ENCODE data around the gene SESN3. TPM values are rescaled to one million over a fixed set of nuclear protein-coding genes. Genes with fewer than 3 reads are reported as not detected.
A peak's percentile ranks its signal among the peaks of the same experiment; 100 is the strongest.
"Not testable (repeated sequence)": the region's sequence is repeated elsewhere in the genome, so short reads cannot be mapped to it uniquely, and the experiment has no call there.

Gene SESN3
- total RNA-seq, 1 experiment from 2014 or later = 2.1 TPM

DNA sequence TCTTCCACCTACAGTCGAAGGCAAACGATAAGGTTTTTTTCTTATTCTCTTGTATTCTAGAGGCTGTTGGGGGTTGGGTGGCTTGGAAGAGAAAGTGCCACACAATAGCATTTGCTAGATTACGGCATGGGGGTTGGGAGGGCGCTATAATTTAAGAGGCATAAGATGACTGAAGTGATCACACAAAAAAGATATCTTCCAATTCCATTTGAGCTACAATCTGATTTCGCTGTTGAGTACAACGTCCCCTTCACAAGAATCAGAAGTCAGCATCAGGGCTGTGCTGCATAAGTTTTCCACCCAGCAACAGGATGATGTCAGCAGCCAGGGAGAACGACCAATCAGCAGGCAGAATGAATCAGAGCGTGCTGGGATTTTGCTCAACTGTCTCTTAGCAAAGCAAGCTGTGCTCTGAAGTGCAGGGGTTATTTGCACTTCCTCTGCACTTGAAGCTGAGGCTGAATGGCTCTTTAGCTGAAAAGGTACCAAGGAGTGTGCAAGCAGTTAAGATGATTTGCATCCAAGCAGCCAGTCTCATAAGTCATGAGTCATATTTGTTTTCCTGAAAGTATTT, 23.2 kb upstream of the SESN3 start:
- peak; percentile 73 for DNase-seq (ENCODE audit: low read depth)
- in situ Hi-C loops (cut with HindIII; ENCODE audit: low pct_unique_long_range_greater_than_20kb, low sequenced_read_pairs) = no loop called here

- no peak for DNase-seq (ENCODE audit: low read depth)
- in situ Hi-C loops (cut with HindIII; ENCODE audit: low pct_unique_long_range_greater_than_20kb, low sequenced_read_pairs) = no loop called here
These were observed 22.1 kb upstream of the SESN3 start for GRCh38 chr11:95253141-95253540.

DNA sequence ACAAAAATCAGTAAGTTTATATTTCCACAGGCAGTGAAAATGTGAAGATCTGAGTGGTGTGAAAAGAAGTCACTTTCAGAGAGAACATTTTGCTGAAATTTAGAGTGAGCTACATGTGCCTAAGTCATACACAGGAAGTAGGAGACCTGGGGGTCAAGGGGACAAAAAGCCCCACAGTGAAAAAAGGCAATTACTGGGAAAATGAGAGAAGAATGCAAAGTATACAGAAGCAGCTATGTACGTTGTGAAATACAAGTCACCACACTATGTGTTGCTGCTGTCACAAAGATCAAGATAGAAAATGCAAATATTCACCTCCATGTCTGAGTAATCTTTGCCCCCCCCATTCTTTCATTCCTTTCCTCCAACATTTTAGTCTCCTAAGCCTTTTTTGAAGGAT, 21.6 kb upstream of the SESN3 start:
- DNase-seq (ENCODE audit: low read depth) = no peak
- in situ Hi-C loops (cut with HindIII; ENCODE audit: low pct_unique_long_range_greater_than_20kb, low sequenced_read_pairs) = no loop called here

GRCh38 chr11:95251896-95252295, 20.9 kb upstream of the SESN3 start:
- in situ Hi-C loops (cut with HindIII; ENCODE audit: low pct_unique_long_range_greater_than_20kb, low sequenced_read_pairs); DNase-seq (ENCODE audit: low read depth): not testable (repeated sequence)

DNA sequence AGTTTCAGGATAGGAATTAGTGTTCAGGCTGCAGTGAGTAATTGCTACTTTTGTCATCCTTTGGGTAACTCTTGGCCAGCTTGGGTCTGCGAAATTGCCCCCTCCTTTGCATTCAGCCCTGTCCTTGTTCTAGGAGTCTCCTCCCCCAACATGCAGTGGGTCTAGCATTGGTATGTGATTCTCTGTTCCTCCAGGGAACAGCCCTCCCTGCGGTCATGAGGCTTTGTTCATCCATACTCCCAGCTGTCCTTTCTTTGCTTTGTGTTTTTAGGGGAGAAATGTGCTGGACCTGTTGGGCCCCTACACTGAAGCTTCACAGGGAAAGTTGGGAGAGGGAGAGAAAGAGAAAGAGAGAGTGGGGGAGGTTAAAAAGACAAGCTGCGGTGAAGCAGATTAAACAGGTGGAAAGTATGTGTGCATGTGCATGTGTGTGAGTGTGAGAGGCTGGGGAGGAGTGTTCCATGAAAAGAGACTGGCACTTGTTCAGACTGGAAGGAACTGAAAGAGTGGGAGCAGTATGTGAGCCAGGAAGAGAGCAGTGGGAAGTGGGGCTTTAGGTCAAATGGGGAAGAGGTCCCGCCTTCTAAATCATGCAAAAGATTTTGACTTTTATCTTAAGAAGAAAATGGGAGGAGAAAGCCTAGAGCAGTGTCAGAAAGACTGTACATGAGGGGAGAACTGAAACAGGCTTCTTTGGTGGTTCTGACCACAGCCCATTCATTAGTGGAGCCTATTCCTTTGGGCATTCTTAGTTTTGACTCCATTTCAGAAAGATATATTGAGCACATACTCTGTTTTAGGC, 17.9 kb upstream of the SESN3 start:
- DNase-seq (ENCODE audit: low read depth) = no peak
- in situ Hi-C loops (cut with HindIII; ENCODE audit: low pct_unique_long_range_greater_than_20kb, low sequenced_read_pairs) = no loop called here

- in situ Hi-C loops (cut with HindIII; ENCODE audit: low pct_unique_long_range_greater_than_20kb, low sequenced_read_pairs) = no loop called here
- no peak for DNase-seq (ENCODE audit: low read depth)
These were observed 16.9 kb upstream of the SESN3 start for GRCh38 chr11:95247883-95248282.

GRCh38 chr11:95247127-95247684, 16.2 kb upstream of the SESN3 start:
- in situ Hi-C loops (cut with HindIII; ENCODE audit: low pct_unique_long_range_greater_than_20kb, low sequenced_read_pairs) = no loop called here

GRCh38 chr11:95245581-95245980, 14.6 kb upstream of the SESN3 start:
- DNase-seq (ENCODE audit: low read depth) = no peak
- in situ Hi-C loops (cut with HindIII; ENCODE audit: low pct_unique_long_range_greater_than_20kb, low sequenced_read_pairs) = no loop called here

More at GRCh38 chr11:95247127-95247684, 16.2 kb upstream of the SESN3 start:
- DNase-seq (ENCODE audit: low read depth) = no peak

DNA sequence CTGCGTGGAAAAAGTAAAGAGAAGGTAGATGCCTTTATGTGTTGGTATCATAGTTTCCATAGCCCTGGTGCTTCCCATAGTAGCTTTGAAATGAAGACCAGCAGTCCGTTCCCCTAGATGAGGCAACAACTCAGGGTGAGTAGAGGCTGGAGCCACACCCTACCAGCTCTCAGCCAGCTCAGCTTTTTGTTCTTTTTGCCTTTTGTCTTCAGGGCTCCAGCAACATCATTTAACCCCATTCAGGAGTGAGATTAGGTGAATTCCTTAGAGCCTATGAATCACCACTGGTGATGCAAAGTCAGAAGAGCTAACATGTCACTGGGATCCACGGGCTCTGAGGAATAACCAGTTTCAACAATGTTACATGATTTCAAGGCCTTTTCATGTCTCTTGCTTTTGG, 14.0 kb upstream of the SESN3 start:
- peak; percentile 11 for DNase-seq (ENCODE audit: low read depth)
- in situ Hi-C loops (cut with HindIII; ENCODE audit: low pct_unique_long_range_greater_than_20kb, low sequenced_read_pairs) = no loop called here

GRCh38 chr11:95243673-95244072, 12.7 kb upstream of the SESN3 start:
- in situ Hi-C loops (cut with HindIII; ENCODE audit: low pct_unique_long_range_greater_than_20kb, low sequenced_read_pairs) = no loop called here

DNA sequence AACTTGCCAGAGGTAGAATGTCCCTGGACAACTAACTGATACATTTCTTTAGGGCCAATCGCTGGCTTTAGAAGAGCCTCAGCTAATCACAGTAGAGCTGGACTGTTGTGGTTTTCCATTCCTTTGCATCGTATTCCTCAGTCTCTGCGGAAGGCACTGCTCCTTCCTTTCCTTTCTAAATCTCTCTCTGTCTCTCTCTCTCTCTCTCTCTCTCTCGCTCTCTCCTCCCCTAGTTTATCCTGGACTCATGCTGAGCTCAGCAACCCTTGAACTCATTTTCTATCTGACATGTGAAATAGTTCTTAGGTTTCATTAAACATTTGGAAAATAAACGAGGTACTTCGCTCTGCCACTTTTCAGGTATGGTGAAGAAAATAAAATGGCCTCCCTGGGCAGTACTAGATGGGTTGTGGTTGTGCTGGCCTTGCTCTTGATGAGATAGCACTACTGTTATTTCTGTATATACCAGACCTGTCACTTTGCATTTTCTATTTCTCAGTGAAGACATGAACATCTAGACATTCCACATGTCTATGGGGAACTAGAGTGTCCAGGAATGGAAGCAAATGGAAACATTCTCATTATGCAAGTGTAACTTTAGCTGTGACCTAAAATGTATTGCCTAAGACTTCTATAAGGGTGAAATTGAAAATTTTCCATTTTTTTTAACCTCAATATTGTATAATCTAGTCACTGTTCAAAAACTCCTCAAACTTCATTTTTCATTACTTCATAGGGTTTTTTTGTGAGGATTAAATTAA, 12.0 kb upstream of the SESN3 start:
- no peak for DNase-seq (ENCODE audit: low read depth)
- in situ Hi-C loops (cut with HindIII; ENCODE audit: low pct_unique_long_range_greater_than_20kb, low sequenced_read_pairs) = no loop called here

More at GRCh38 chr11:95243673-95244072, 12.7 kb upstream of the SESN3 start:
- DNase-seq (ENCODE audit: low read depth) = no peak

- in situ Hi-C loops (cut with HindIII; ENCODE audit: low pct_unique_long_range_greater_than_20kb, low sequenced_read_pairs) = no loop called here
- DNase-seq (ENCODE audit: low read depth) = no peak
These were observed 11.3 kb upstream of the SESN3 start for GRCh38 chr11:95242091-95242844.

DNA sequence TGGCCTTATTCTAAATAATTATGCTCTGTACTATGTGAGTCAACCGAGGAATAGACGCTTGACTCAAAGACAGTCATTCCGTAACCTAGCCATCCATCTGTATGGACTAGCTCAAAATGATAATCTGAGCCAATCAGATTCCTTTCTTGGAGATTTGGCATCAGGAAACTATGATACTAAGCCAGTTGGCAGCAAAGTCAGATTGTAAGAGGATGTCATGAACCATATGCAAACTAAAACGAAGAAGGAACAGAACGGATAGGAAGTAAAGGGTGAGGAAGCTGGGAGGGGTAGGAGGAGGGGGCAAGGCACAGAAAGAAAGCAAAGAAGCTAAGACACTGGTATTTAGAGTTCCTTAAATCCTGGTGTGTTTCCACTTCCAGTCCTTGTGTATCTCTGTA, 10.7 kb upstream of the SESN3 start:
- in situ Hi-C loops (cut with HindIII; ENCODE audit: low pct_unique_long_range_greater_than_20kb, low sequenced_read_pairs) = no loop called here
- no peak for DNase-seq (ENCODE audit: low read depth)

GRCh38 chr11:95239871-95240649, 9.1 kb upstream of the SESN3 start:
- in situ Hi-C loops (cut with HindIII; ENCODE audit: low pct_unique_long_range_greater_than_20kb, low sequenced_read_pairs) = no loop called here
- DNase-seq (ENCODE audit: low read depth) = no peak

- in situ Hi-C loops (cut with HindIII; ENCODE audit: low pct_unique_long_range_greater_than_20kb, low sequenced_read_pairs) = no loop called here
- no peak for DNase-seq (ENCODE audit: low read depth)
These were observed 1.7 kb upstream of the SESN3 start for GRCh38 chr11:95232666-95233065.

GRCh38 chr11:95231881-95232605, 1.0 kb upstream of the SESN3 start:
- no peak for DNase-seq (ENCODE audit: low read depth)
- in situ Hi-C loops (cut with HindIII; ENCODE audit: low pct_unique_long_range_greater_than_20kb, low sequenced_read_pairs) = no loop called here

- no peak for DNase-seq (ENCODE audit: low read depth)
- in situ Hi-C loops (cut with HindIII; ENCODE audit: low pct_unique_long_range_greater_than_20kb, low sequenced_read_pairs) = no loop called here
These were observed 234 bp downstream of the SESN3 start for GRCh38 chr11:95230810-95231126.
